NCI-H1417 treated with DMSO at 0.1 percent for 48 hours (cell line): ENCODE data around the gene MDP1.
A peak's percentile ranks its signal among the peaks of the same experiment; 100 is the strongest.

ENCODE experiments used
- DNase-seq: peaks from one replicate; lab custom pipeline; 2025; lab: John Stamatoyannopoulos, UW

MDP1 gene

DNA sequence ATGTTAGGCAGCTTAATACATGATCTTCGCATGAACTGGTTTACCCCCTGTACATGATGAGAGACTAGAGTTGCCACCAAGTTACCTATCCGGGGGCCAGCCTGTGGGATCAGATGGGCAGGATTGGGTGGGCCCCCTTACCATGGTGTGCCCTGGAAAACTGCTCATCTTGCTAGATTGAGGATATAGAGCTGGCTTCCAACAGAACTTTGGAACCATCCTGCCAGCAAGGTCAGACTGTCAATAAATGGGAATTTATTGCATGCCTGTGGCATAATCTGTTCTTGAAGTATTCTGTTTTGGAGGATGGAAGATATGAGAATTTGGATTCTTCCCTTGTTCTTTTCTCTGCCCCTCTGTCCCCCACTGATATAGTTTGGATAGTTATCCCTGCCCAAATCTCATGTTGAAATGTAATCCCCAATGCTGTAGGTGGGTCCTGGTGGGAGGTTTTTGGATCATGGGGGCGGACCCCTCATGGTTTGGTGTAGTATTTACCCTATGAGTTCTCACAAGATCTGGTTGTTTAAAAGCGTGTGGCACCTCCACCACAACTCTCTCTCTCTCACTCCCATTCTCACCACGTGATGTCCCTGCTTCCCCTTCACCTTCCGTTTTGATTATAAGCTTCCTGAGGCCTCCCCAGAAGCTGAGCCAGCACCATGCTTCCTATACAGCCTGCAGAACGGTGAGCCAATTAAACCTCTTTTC, 16.9 kb downstream of the MDP1 start:
- no peak for DNase-seq

- DNase-seq, result no peak
These were observed 18.8 kb downstream of the MDP1 start for GRCh38 chr14:24197056-24197450.

DNA sequence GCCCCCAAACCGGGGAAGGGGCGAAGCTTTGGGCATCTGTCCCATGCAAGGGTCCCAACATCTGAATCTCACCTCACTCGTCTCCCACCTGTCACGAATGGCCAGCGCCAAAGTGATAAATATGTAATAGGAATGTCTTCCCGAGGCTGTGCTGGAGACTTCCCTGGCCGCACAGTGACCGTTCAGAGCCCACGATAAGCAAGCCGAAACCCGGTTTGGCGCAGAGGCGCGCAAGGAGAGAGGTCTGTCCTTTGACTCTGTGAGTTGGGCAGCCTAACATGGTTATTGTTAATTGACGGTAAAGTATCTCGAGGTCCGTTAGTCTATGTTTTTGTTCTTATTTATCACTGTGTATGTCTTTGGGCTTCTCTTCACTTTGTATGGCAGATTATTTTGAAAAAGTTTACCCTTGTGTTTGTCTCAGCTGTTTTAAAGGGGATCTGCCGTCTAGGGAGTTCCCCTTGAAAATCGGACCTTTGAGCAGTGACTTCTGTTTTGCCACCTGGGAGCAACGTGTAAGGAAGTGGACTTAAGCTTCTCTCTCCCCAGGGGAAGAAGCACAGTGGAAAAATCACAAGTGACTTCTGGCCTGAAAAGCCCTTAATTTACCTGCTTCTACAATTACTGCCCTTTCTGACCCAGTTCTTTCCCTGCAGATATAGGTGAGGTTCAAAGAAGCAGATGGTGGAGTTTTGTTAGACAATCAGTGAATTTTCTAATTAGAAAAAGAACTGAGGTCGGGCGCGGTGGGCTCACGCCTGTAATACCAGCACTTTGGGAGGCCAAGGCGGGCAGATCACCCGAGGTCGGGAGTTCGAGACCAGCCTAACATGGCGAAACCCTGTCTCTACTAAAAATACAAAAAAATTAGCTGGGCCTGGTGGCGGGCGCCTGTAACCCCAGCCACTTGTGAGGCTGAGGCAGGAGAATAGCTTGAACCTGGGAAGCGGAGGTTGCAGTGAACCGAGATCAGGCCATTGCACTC, 19.5 kb downstream of the MDP1 start:
- no peak for DNase-seq

GRCh38 chr14:24195186-24196070, 20.4 kb downstream of the MDP1 start, which contains the start of gene TM9SF1:
Gene TM9SF1, minus strand, starts transcription at chr14:24195441. Its CDS starts 422 bp downstream, at chr14:24195019.
- DNase-seq, result peak; percentile 58

DNA sequence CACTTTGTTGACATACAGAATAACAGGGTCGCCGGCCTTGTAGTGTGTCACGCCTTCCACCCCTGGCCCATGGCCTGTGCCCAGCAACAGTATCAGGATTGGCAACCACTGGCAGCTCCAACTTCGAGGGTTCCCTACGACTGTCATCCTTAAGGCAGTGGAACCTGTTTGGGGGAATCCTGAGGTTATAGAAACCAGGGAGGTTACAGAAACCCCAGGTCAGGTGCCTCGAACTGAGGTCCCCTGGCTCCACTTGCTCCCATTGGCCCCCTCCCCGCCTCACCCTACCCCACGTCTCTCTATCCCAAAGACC, 21.0 kb downstream of the MDP1 start:
- no peak for DNase-seq

GRCh38 chr14:24194186-24194872, 21.5 kb downstream of the MDP1 start:
- DNase-seq, result no peak

- DNase-seq, result no peak
These were observed 22.9 kb downstream of the MDP1 start for GRCh38 chr14:24192933-24193332.

DNA sequence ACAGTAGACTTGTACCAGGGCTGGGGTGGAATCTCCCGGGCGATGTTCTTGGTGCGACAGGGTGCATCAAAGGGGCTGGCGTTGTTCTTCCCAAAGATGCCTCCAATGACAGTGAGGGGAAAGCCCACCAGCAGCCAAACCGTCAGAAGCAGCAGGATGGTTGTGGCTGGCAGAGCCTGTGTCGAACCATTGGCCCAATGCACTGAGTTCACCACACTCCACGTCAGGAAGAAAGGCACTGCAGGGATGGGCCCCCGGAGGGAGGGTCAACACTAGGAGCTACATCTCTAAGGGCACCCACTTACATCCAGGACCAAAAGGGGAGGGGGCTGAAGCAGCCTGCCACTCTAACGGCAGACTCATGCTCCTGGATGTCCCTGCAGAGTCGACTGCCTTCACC, 25.4 kb downstream of the MDP1 start:
- DNase-seq, result no peak

GRCh38 chr14:24189460-24189859, 26.4 kb downstream of the MDP1 start:
- DNase-seq, result no peak

GRCh38 chr14:24189059-24189375, 26.8 kb downstream of the MDP1 start:
- no peak for DNase-seq

GRCh38 chr14:24188251-24189058, 27.4 kb downstream of the MDP1 start, which contains the start of gene IPO4:
Gene IPO4, minus strand, starts transcription at chr14:24188816. Its CDS starts 29 bp downstream, at chr14:24188787.
- DNase-seq, result peak; percentile 94

- DNase-seq, result no peak
These were observed 28.3 kb downstream of the MDP1 start for GRCh38 chr14:24187539-24187915.

- DNase-seq, result no peak
These were observed 28.9 kb downstream of the MDP1 start for GRCh38 chr14:24186831-24187538.

DNA sequence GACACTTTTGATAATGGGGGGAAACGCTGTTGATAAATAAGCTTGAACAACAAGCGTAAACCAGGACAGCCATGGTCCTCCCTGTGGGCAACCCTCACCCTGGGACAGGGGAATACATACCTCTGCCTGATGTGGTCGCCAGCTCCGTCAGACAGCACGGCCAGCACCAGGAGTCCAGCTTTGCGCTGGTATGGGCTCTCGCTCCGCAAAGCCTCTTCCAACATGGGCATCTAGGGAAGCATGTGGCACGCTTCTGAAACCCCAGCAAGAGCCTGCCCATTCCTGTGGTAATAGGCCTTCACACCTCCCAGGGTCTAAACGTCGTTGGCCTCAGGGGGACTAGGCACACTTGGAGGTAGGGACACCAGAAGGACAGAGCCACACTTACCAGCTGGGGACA, 30.1 kb downstream of the MDP1 start:
- DNase-seq, result no peak

- no peak for DNase-seq
These were observed 30.8 kb downstream of the MDP1 start for GRCh38 chr14:24185026-24185425.

GRCh38 chr14:24184104-24184970, 31.5 kb downstream of the MDP1 start:
- no peak for DNase-seq

- DNase-seq, result no peak
These were observed 32.8 kb downstream of the MDP1 start for GRCh38 chr14:24183014-24183481.

GRCh38 chr14:24182110-24182882, 33.6 kb downstream of the MDP1 start:
- DNase-seq, result no peak
